IMR-90 (cell line): ENCODE data around the gene CDYL2. TPM values are rescaled to one million over a fixed set of nuclear protein-coding genes. Genes with fewer than 3 reads are reported as not detected.

Experiments
- ATAC-seq: fragments of 200-7000 bp; cut with Tn5 transposase; 2 replicates; pipeline ENCODE4 v1.9.1; 2020; ENCODE audit warnings: low read depth, mild to moderate bottlenecking, moderate library complexity
- BruUV-seq: library from RNA; stranded (reverse); fragments of 400-500 nt; replicated peaks from 2 replicates; lab custom pipeline; 2021; lab: Mats Ljungman, UMichigan
- CTCF ChIA-PET: fragments of 300-600 bp; formaldehyde crosslinking; extraction: SDS; loops from one replicate; lab custom pipeline; 2021; ENCODE audit warnings: antibody characterized with exemption; lab: Yijun Ruan, JAX
- POLR2A ChIA-PET: fragments of 300-600 bp; sonication (Branson Sonifier 250); formaldehyde crosslinking; loops from one replicate; lab custom pipeline; 2022; ENCODE audit warnings: antibody characterized with exemption; ENCODE audit not compliant: unreplicated experiment; lab: Charles Lee
- DNase-seq: peaks from one replicate; pipeline ENCODE4 v3.0.0; 2013
- H2AFZ ChIP-seq: replicated peaks from 2 replicates; pipeline ENCODE3; 2013; ENCODE audit warnings: low read length, mild to moderate bottlenecking; ENCODE audit not compliant: poor library complexity
- H2AK5ac ChIP-seq: 2 replicates; pipeline ENCODE4 v1.6.1; 2013; ENCODE audit warnings: low read depth, low read length, inconsistent platforms
- H2AK9ac ChIP-seq: replicated peaks from 2 replicates; pipeline ENCODE3; 2013; ENCODE audit warnings: mild to moderate bottlenecking, low read depth, low read length, moderate library complexity; ENCODE audit not compliant: poor library complexity
- H2BK120ac ChIP-seq: 2 replicates; pipeline ENCODE4 v1.6.1; 2013; ENCODE audit warnings: low read depth, low read length, inconsistent platforms
- H2BK15ac ChIP-seq: 3 replicates; pipeline ENCODE4 v1.6.1; 2013; ENCODE audit warnings: low read depth, low read length, inconsistent platforms
- H2BK20ac ChIP-seq: 2 replicates; pipeline ENCODE4 v1.6.1; 2013; ENCODE audit warnings: low read depth, mild to moderate bottlenecking, inconsistent platforms, low read length, moderate library complexity
- H2BK5ac ChIP-seq: 2 replicates; pipeline ENCODE4 v1.6.1; 2013; ENCODE audit warnings: mild to moderate bottlenecking, low read depth, low read length, inconsistent platforms; ENCODE audit not compliant: poor library complexity, severe bottlenecking
- H3K14ac ChIP-seq: replicated peaks from 2 replicates; pipeline ENCODE4 v1.6.1; 2013; ENCODE audit warnings: low read depth, low read length, inconsistent platforms
- H3K18ac ChIP-seq: 2 replicates; pipeline ENCODE4 v1.6.1; 2013; ENCODE audit warnings: low read depth, low read length, control low read depth
- H3K23ac ChIP-seq: 2 replicates; pipeline ENCODE4 v1.6.1; 2013; ENCODE audit warnings: low read depth, low read length, inconsistent platforms
- H3K27ac ChIP-seq: 2 replicates; pipeline ENCODE4 v1.5.1; 2013; ENCODE audit warnings: mild to moderate bottlenecking, control low read depth, low read length; ENCODE audit not compliant: insufficient read depth
- H3K27me3 ChIP-seq: 2 replicates; pipeline ENCODE4 v1.6.1; 2013; ENCODE audit warnings: low read length; ENCODE audit not compliant: control insufficient read depth, insufficient read depth
- H3K36me3 ChIP-seq: 2 replicates; pipeline ENCODE4 v1.6.1; 2013; ENCODE audit warnings: low read length, mixed read lengths; ENCODE audit not compliant: control insufficient read depth, insufficient read depth
- H3K4ac ChIP-seq: 2 replicates; pipeline ENCODE4 v1.6.1; 2013; ENCODE audit warnings: low read depth, low read length, inconsistent platforms
- H3K4me1 ChIP-seq: 2 replicates; pipeline ENCODE4 v1.6.1; 2013; ENCODE audit warnings: low read length, mixed read lengths; ENCODE audit not compliant: control insufficient read depth, insufficient read depth
- H3K4me2 ChIP-seq: 2 replicates; pipeline ENCODE4 v1.6.1; 2013; ENCODE audit warnings: low read depth, mild to moderate bottlenecking, control low read depth, low read length, moderate library complexity
- H3K4me3 ChIP-seq: 2 replicates; pipeline ENCODE4 v1.5.1; 2013; ENCODE audit warnings: low read depth, mild to moderate bottlenecking, control low read depth, low read length, moderate library complexity; ENCODE audit not compliant: insufficient read depth
- H3K56ac ChIP-seq: 2 replicates; pipeline ENCODE4 v1.6.1; 2013; ENCODE audit warnings: low read length, inconsistent platforms; ENCODE audit not compliant: insufficient read depth; ENCODE audit errors: extremely low read depth
- H3K79me1 ChIP-seq, 2 experiments: 2 replicates each; pipeline ENCODE4 v1.6.1; 2013; ENCODE audit warnings: low read length in 2 of 2, inconsistent platforms in 1 of 2, low read depth in 1 of 2
- H3K9ac ChIP-seq: 2 replicates; pipeline ENCODE4 v1.6.1; 2013; ENCODE audit warnings: low read depth, low read length, control low read depth
- H3K9me1 ChIP-seq: 2 replicates; pipeline ENCODE4 v1.6.1; 2013; ENCODE audit warnings: low read length, inconsistent platforms; ENCODE audit not compliant: insufficient read depth
- H3K9me3 ChIP-seq: 2 replicates; pipeline ENCODE4 v1.6.1; 2013; ENCODE audit warnings: low read length; ENCODE audit not compliant: control insufficient read depth, insufficient read depth
- H4K20me1 ChIP-seq: 2 replicates; pipeline ENCODE4 v1.6.1; 2013; ENCODE audit warnings: low read length, inconsistent platforms; ENCODE audit not compliant: insufficient read depth
- H4K5ac ChIP-seq: 2 replicates; pipeline ENCODE4 v1.6.1; 2013; ENCODE audit warnings: mild to moderate bottlenecking, low read depth, low read length, control low read depth
- H4K8ac ChIP-seq, 2 experiments: 2 replicates each; pipeline ENCODE4 v1.6.1; 2013; ENCODE audit warnings: low read depth in 2 of 2, low read length in 2 of 2, control low read depth in 1 of 2, inconsistent platforms in 1 of 2
- H4K91ac ChIP-seq: 2 replicates; pipeline ENCODE4 v1.6.1; 2013; ENCODE audit warnings: low read depth, low read length, inconsistent platforms; ENCODE audit not compliant: insufficient read depth
- CEBPB ChIP-seq: IDR thresholded peaks from 2 replicates; pipeline ENCODE4 v1.6.1; 2012; ENCODE audit warnings: low read depth, low read length, improper control_type of control experiment
- POLR2A ChIP-seq: IDR thresholded peaks from 2 replicates; pipeline ENCODE4 v1.6.1; 2012; ENCODE audit warnings: mild to moderate bottlenecking, low read depth, low read length
- RAD21 ChIP-seq: IDR thresholded peaks from 2 replicates; pipeline ENCODE4 v1.6.1; 2012; ENCODE audit warnings: low read length, improper control_type of control experiment
- WGBS, 2 experiments: methylation state at CpG; one replicate each; pipeline versions ENCODE4 v1.1.5 to v1.1.7; 2013; ENCODE audit warnings: missing lambda C conversion rate in 2 of 2; ENCODE audit not compliant: insufficient read length in 1 of 2; ENCODE audit errors: extremely low coverage in 2 of 2; 5-methylcytosine and 5-hydroxymethylcytosine counted together
- dilution Hi-C: fragments of 300-500 bp; cut with HindIII; formaldehyde crosslinking; loops from one replicate; pipeline ENCODE4 v1.14.3; 2018; ENCODE audit warnings: low sequenced_read_pairs; ENCODE audit not compliant: unreplicated experiment
- in situ Hi-C: fragments of 300-500 bp; cut with MboI; formaldehyde crosslinking; loops from 3 replicates; pipeline ENCODE4 v1.14.3; 2019; ENCODE audit warnings: low sequenced_read_pairs, inconsistent platforms, mixed read lengths
- intact Hi-C: fragments of 100-400 bp; cut with micrococcal nuclease; formaldehyde crosslinking; loops from 2 replicates; pipeline ENCODE4 v1.10.0; 2022
- polyA plus RNA-seq, 3 experiments: library from polyadenylated mRNA; depleted of rRNA; stranded (reverse); fragments of >200 nt; gene quantifications; 2 replicates each; pipeline ENCODE4 v1.2.3, GENCODE V29; 2012; ENCODE audit warnings: low replicate concordance in 1 of 3
- total RNA-seq: library from RNA; depleted of rRNA; stranded (reverse); fragments of >200 nt; gene quantifications from 2 replicates; pipeline ENCODE4 v1.2.3, GENCODE V29; 2012

Gene CDYL2
- total and polyA plus RNA-seq, 2 of the 4 experiments (the other 2 are of a cell fraction): 1.2 to 3.9 TPM

- no peak overlapping the region for H3K23ac ChIP-seq
- no peak overlapping the region for H2BK120ac ChIP-seq
- H3K4me1 ChIP-seq: no peaks in the 10 kb centered on the region; the same call in 1 of the 2 replicates
- no peaks in the 10 kb centered on the region for H4K20me1 ChIP-seq
- dilution Hi-C loops (no loop called here), intact Hi-C loops (no loop called here), in situ Hi-C loops (loop anchor here (25.0 kb wide), 1 partner anchor 271 kb away; the partner anchor contains the start of gene DYNLRB2)
- no peak overlapping the region for H3K18ac ChIP-seq
- H3K27me3 ChIP-seq: no peaks in the 10 kb centered on the region
- DNase-seq (no peak), ATAC-seq (no peak)
- no peak overlapping the region for H4K5ac ChIP-seq
- CTCF ChIA-PET: interaction anchor here (0.6 to 1.6 kb wide), 2 partner anchors 17 to 33 kb away, joined by 3 read pairs; no protein-coding TSS in a partner anchor
- no peak overlapping the region for H3K4me3 ChIP-seq
- no peak overlapping the region for H4K91ac ChIP-seq
- H2AK5ac ChIP-seq: no peak overlapping the region
- H3K9me1 ChIP-seq: peaks cover 11% of the 10 kb centered on the region; the same call in 1 of the 2 replicates
- no peak overlapping the region for H2AFZ ChIP-seq
- H3K27ac ChIP-seq: no peak overlapping the region
- H4K8ac ChIP-seq: no peak overlapping the region
- no peaks in the 10 kb centered on the region for H3K36me3 ChIP-seq
- no peak overlapping the region for H3K4me2 ChIP-seq
- H3K9ac ChIP-seq: no peak overlapping the region
- no peaks in the 10 kb centered on the region for H3K9me3 ChIP-seq
- no peak overlapping the region for H3K56ac ChIP-seq
- TF ChIP-seq CEBPB (0 out of 2 replicates have a peak, but pooled peaks have one; percentile 33), RAD21 (no peak), POLR2A (no peak)
- no peak overlapping the region for H3K14ac ChIP-seq
- POLR2A ChIA-PET: no interaction called here
- peaks cover 0 to 6% of the 10 kb centered on the region in 2 experiments; a peak in 1 of 4 replicates for H3K79me1 ChIP-seq
- no CpG with 5 or more reads among the region's 3 CpGs for WGBS, 2 experiments
- no peak overlapping the region for H2BK5ac ChIP-seq
- no TSS peak for BruUV-seq
- H2BK20ac ChIP-seq: no peak overlapping the region
- no peak overlapping the region for H2BK15ac ChIP-seq
- H2AK9ac ChIP-seq: no peak overlapping the region
- H3K4ac ChIP-seq: no peak overlapping the region
Observed at GRCh38 chr16:80807906-80808305, 3.5 kb upstream of the CDYL2 start.
